Activated CD4-positive, alpha-beta T cell treated with anti-CD3 and anti-CD28 coated beads, Interleukin-2, Interleukin-4, amounts not matched to agents 100 ng/mL and 50 ng/mL, durations not matched to agents 16 hours and 8 hours (primary cell): Measurements from ENCODE around the gene TNRC18.

Experiments
- DNase-seq: peaks from one replicate; pipeline ENCODE4 v3.0.0-alpha.2; 2020; ENCODE audit warnings: low spot score

Gene TNRC18

GRCh38 chr7:5403442-5403841, 20.2 kb downstream of the TNRC18 start:
- no peak for DNase-seq

- DNase-seq = peak; percentile 32
Observed at GRCh38 chr7:5397736-5398135, 25.9 kb downstream of the TNRC18 start.

- peak; percentile 99 for DNase-seq
Observed at GRCh38 chr7:5396999-5397663, 26.5 kb downstream of the TNRC18 start.

- peak; percentile 59 for DNase-seq
Observed at GRCh38 chr7:5396542-5396941, 27.1 kb downstream of the TNRC18 start.

- DNase-seq = no peak
Observed at GRCh38 chr7:5395246-5395645, 28.4 kb downstream of the TNRC18 start.

GRCh38 chr7:5394264-5395105, 29.1 kb downstream of the TNRC18 start:
- DNase-seq = no peak

GRCh38 chr7:5393748-5394147, 29.9 kb downstream of the TNRC18 start:
- no peak for DNase-seq

GRCh38 chr7:5393328-5393727, 30.3 kb downstream of the TNRC18 start:
- no peak for DNase-seq

- DNase-seq = no peak
Observed at GRCh38 chr7:5390918-5391317, 32.7 kb downstream of the TNRC18 start.

GRCh38 chr7:5388905-5389433, 34.7 kb downstream of the TNRC18 start:
- DNase-seq = no peak

GRCh38 chr7:5388273-5388901, 35.2 kb downstream of the TNRC18 start:
- no peak for DNase-seq

- no peak for DNase-seq
Observed at GRCh38 chr7:5387711-5388245, 35.9 kb downstream of the TNRC18 start.

GRCh38 chr7:5384618-5385017, 39.0 kb downstream of the TNRC18 start:
- no peak for DNase-seq

GRCh38 chr7:5383314-5384098, 40.1 kb downstream of the TNRC18 start:
- no peak for DNase-seq

GRCh38 chr7:5382281-5382892, 41.2 kb downstream of the TNRC18 start:
- no peak for DNase-seq

GRCh38 chr7:5381071-5381772, 42.4 kb downstream of the TNRC18 start:
- DNase-seq = no peak

GRCh38 chr7:5380350-5381070, 43.1 kb downstream of the TNRC18 start:
- no peak for DNase-seq

GRCh38 chr7:5379546-5379945, 44.1 kb downstream of the TNRC18 start:
- DNase-seq = no peak

- DNase-seq = no peak
Observed at GRCh38 chr7:5377816-5378215, 45.8 kb downstream of the TNRC18 start.

GRCh38 chr7:5377279-5377678, 46.4 kb downstream of the TNRC18 start:
- no peak for DNase-seq
